Omental fat pad (tissue), 4 donors: ENCODE measurements around the gene IFNB1. TPM values are rescaled to one million over a fixed set of nuclear protein-coding genes. Genes with fewer than 3 reads are reported as not detected.
A peak's percentile ranks its signal among the peaks of the same experiment; 100 is the strongest.

ENCODE experiments used
- ATAC-seq: fragments of 150-250 bp; one replicate; pipeline ENCODE4 v1.9.1; 2016; ENCODE audit warnings: mild to moderate bottlenecking, moderate library complexity; ENCODE audit not compliant: low FRiP score
- DNase-seq: peaks from one replicate; pipeline ENCODE4 v3.0.0-alpha.2; 2019; ENCODE audit warnings: low spot score
- CTCF ChIP-seq, 3 donors: fragments of 450-650 bp; IDR thresholded peaks; one replicate each; pipeline ENCODE4 v1.5.1; 2016 to 2017; ENCODE audit warnings: antibody characterized with exemption in 3 of 3, mild to moderate bottlenecking in 3 of 3, moderate library complexity in 2 of 3
- total RNA-seq, 4 donors: library from RNA; depleted of rRNA; stranded (reverse); fragments of >200 nt; gene quantifications; one replicate each; pipeline ENCODE4 v1.1.0, GENCODE V29; 2016

Gene IFNB1
- not detected for total RNA-seq

- TF ChIP-seq CTCF (IDR thresholded peaks at IDR 0.05): no peak
- ATAC-seq (no peak), DNase-seq (no peak)
Observed at GRCh38 chr9:21077781-21078180, at the start of gene IFNB1. IFNB1 (minus strand) TSS chr9:21077942; CDS start chr9:21077869, 73 bp downstream.

- DNase-seq (no peak), ATAC-seq (no peak)
- TF ChIP-seq CTCF (IDR thresholded peaks at IDR 0.05): no peak
Observed at GRCh38 chr9:21121595-21122251, 44.0 kb upstream of the IFNB1 start.

DNA sequence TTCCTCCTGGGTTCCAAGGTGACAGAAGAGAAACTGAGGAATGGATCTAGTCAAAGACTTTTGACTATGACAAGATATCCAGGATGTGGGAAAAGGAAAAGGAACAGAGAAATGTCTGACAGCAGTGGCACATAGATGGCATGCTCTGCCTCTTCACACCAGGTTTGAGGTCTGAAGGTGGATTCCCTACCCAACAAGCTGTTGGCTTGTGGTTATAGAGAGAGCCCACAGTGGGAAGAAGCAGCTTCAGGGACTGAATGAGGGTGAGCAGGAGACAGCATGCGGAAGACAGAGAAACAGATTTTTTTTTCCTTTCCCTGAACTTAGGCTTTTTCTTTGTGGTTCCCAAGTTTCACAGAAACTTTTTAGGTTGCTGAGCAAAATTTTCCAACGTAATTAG, 43.3 kb upstream of the IFNB1 start:
- no peak for ATAC-seq
- TF ChIP-seq CTCF (IDR thresholded peaks at IDR 0.05): no peak
- no peak for DNase-seq

DNA sequence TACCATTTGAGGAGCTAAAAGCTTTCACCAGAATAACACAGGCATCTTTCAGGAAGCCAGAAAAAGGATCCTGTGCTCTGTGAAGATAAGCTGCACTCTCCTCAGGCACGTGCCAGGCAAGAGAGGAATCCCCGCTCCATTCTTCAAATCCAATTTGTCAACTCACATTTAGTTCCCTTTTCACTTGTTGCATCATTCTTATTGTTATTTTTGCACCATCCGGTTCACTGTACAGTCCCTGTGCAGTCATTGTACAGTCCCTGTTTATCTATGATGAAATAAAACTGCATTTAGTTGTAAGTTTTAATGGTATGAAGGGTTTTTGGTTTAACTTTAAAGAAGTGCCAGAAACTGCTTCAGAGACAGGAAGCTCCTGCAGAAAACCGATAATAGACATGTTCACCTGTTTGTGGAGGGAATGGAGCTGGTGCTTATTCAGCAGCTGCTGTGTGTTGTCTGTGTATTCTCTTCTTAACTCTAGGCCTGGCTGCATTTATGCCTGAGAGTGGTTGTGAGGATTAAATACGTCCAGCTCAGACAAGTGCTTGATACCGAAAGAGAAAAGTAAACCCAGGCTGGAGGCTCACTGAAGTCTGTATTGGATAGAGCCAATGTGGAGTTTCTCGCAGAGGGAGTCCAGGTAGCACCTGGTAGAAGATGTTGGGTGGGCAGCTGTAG, 41.5 kb upstream of the IFNB1 start:
- DNase-seq: no peak
- no peak for TF ChIP-seq CTCF (IDR thresholded peaks at IDR 0.05)
- no peak for ATAC-seq

GRCh38 chr9:21114311-21114710, 36.6 kb upstream of the IFNB1 start:
- DNase-seq (no peak), ATAC-seq (no peak)
- TF ChIP-seq CTCF (IDR thresholded peaks at IDR 0.05): no peak

- TF ChIP-seq CTCF (IDR thresholded peaks at IDR 0.05): peak in 1 of 3 donors; percentile 28
- ATAC-seq (peak; percentile 70), DNase-seq (no peak)
Observed at GRCh38 chr9:21110708-21111576, 33.2 kb upstream of the IFNB1 start.
